GM12878 (cell line): ENCODE data around the gene UNC45A. TPM values are rescaled to one million over a fixed set of nuclear protein-coding genes. Genes with fewer than 3 reads are reported as not detected.

Experiments used
- ATAC-seq: fragments of 200-7000 bp; cut with Tn5 transposase; 3 replicates; pipeline ENCODE4 v1.9.1; 2020; ENCODE audit warnings: mild to moderate bottlenecking, moderate library complexity
- BruUV-seq: library from RNA; stranded (reverse); fragments of 400-500 nt; replicated peaks from 2 replicates; lab custom pipeline; 2021; lab: Mats Ljungman, UMichigan
- CTCF ChIA-PET: fragments of 300-600 bp; sonication (Branson Sonifier 250); formaldehyde crosslinking; extraction: SDS; loops from one replicate; lab custom pipeline; 2021; ENCODE audit warnings: inconsistent platforms; lab: Yijun Ruan, JAX
- POLR2A ChIA-PET: fragments of 350-600 bp; formaldehyde crosslinking; extraction: SDS; loops from one replicate; lab custom pipeline; 2021; ENCODE audit warnings: inconsistent platforms; lab: Charles Lee
- RAD21 ChIA-PET: fragments of 300-600 bp; sonication (Branson Sonifier 250); formaldehyde crosslinking; loops from one replicate; lab custom pipeline; 2023; ENCODE audit warnings: antibody characterized with exemption; ENCODE audit not compliant: unreplicated experiment; lab: Charles Lee
- SMC1A ChIA-PET: fragments of 300-600 bp; sonication (Branson Sonifier 250); formaldehyde crosslinking; loops from one replicate; lab custom pipeline; 2023; ENCODE audit not compliant: unreplicated experiment, uncharacterized antibody; lab: Charles Lee
- DNase-seq: peaks from one replicate; pipeline ENCODE4 v3.0.0-alpha.2; 2011; ENCODE audit warnings: low read depth, low spot score
- FAIRE-seq: peaks from 3 replicates; lab custom pipeline; 2011; peaks lifted over from hg19 to GRCh38; lab: Jason Lieb, UNC
- H2AFZ ChIP-seq: 2 replicates; pipeline ENCODE4 v1.6.0; 2011; ENCODE audit warnings: low read depth, low read length, control low read depth; ENCODE audit not compliant: control insufficient read depth
- H3K27ac ChIP-seq: 2 replicates; pipeline ENCODE4 v1.5.1; 2011; ENCODE audit warnings: control low read depth; ENCODE audit not compliant: control insufficient read depth, insufficient read depth
- H3K27me3 ChIP-seq, 2 experiments: replicated peaks in 1 of 2; 2 replicates each; pipeline versions ENCODE4 v1.6.0 to v1.6.1; 2011; ENCODE audit warnings: low read length in 1 of 2; ENCODE audit not compliant: control insufficient read depth in 2 of 2, insufficient read depth in 2 of 2
- H3K36me3 ChIP-seq, 2 experiments: 2 replicates each; pipeline ENCODE4 v1.5.1; 2011; ENCODE audit warnings: low read length in 1 of 2; ENCODE audit not compliant: control insufficient read depth in 2 of 2, insufficient read depth in 2 of 2
- H3K4me1 ChIP-seq: 2 replicates; pipeline ENCODE4 v1.6.1; 2011; ENCODE audit warnings: mild to moderate bottlenecking, low read length, moderate library complexity, mixed read lengths; ENCODE audit not compliant: control insufficient read depth, insufficient read depth
- H3K4me2 ChIP-seq: 2 replicates; pipeline ENCODE4 v1.6.0; 2011; ENCODE audit warnings: control low read depth; ENCODE audit not compliant: control insufficient read depth, insufficient read depth
- H3K4me3 ChIP-seq: fragments of 200-600 bp; sonication (generic); 2 replicates; pipeline ENCODE4 v1.5.1; 2016
- H3K79me2 ChIP-seq: 2 replicates; pipeline ENCODE4 v1.6.0; 2011; ENCODE audit warnings: low read length; ENCODE audit not compliant: control insufficient read depth, insufficient read depth
- H3K9ac ChIP-seq: 2 replicates; pipeline ENCODE4 v1.8.0; 2011; ENCODE audit warnings: low read length, control low read depth, mixed read lengths; ENCODE audit not compliant: control insufficient read depth, insufficient read depth
- H3K9me3 ChIP-seq: replicated peaks from 3 replicates; pipeline ENCODE4 v1.5.1; 2011; ENCODE audit warnings: mild to moderate bottlenecking, low read length; ENCODE audit not compliant: control insufficient read depth, insufficient read depth
- H4K20me1 ChIP-seq: 2 replicates; pipeline ENCODE4 v1.6.0; 2011; ENCODE audit not compliant: control insufficient read depth, insufficient read depth
- BMI1 ChIP-seq: fragments of 450-650 bp; IDR thresholded peaks from 2 replicates; pipeline ENCODE4 v1.6.1; 2016; ENCODE audit warnings: mild to moderate bottlenecking, moderate library complexity, borderline replicate concordance
- CBX5 ChIP-seq: sonication (generic); IDR thresholded peaks from 2 replicates; pipeline ENCODE4 v1.6.1; 2016; ENCODE audit warnings: low read depth, moderate library complexity, mild to moderate bottlenecking, inconsistent platforms
- ESRRA ChIP-seq: IDR thresholded peaks from 2 replicates; pipeline ENCODE4 v1.6.1; 2012; ENCODE audit warnings: mild to moderate bottlenecking, low read length, improper control_type of control experiment
- MXI1 ChIP-seq: fragments of 150-350 bp; IDR thresholded peaks from 2 replicates; pipeline ENCODE4 v1.6.1; 2011; ENCODE audit warnings: low read depth, mild to moderate bottlenecking, inconsistent platforms, low read length, improper control_type of control experiment
- NFXL1 ChIP-seq: fragments of 450-650 bp; IDR thresholded peaks from 2 replicates; pipeline ENCODE4 v1.6.1; 2017; ENCODE audit warnings: antibody characterized with exemption, mild to moderate bottlenecking, borderline replicate concordance
- NR2C1 ChIP-seq: fragments of 450-650 bp; IDR thresholded peaks from 2 replicates; pipeline ENCODE4 v1.6.1; 2017; ENCODE audit warnings: antibody characterized with exemption, mild to moderate bottlenecking, moderate library complexity
- NR2C2 ChIP-seq: IDR thresholded peaks from 2 replicates; pipeline ENCODE4 v1.6.1; 2011; ENCODE audit warnings: borderline replicate concordance, low read depth; ENCODE audit not compliant: control insufficient read depth, insufficient read length
- RAD51 ChIP-seq: fragments of 450-650 bp; IDR thresholded peaks from 2 replicates; pipeline ENCODE4 v1.6.1; 2016; ENCODE audit warnings: moderate library complexity, mild to moderate bottlenecking, inconsistent platforms
- RFX5 ChIP-seq: IDR thresholded peaks from 2 replicates; pipeline ENCODE4 v1.6.1; 2011; ENCODE audit warnings: low read depth, low read length, improper control_type of control experiment
- SMAD5 ChIP-seq: IDR thresholded peaks from 2 replicates; pipeline ENCODE4 v1.6.1; 2016; ENCODE audit warnings: antibody characterized with exemption, low read depth
- SREBF2 ChIP-seq: IDR thresholded peaks from 2 replicates; pipeline ENCODE4 v1.6.1; 2012; ENCODE audit warnings: mild to moderate bottlenecking, low read length
- SUPT20H ChIP-seq: IDR thresholded peaks from 2 replicates; pipeline ENCODE4 v1.6.1; 2011; ENCODE audit warnings: low read depth, mild to moderate bottlenecking, low read length, moderate library complexity, borderline replicate concordance; ENCODE audit not compliant: control insufficient read depth
- SUZ12 ChIP-seq: fragments of 200-600 bp; sonication (generic); IDR thresholded peaks from one replicate; pipeline ENCODE4 v1.6.1; 2018; ENCODE audit warnings: antibody characterized with exemption, mild to moderate bottlenecking; ENCODE audit not compliant: unreplicated experiment
- ZNF24 ChIP-seq: fragments of 450-650 bp; IDR thresholded peaks from 2 replicates; pipeline ENCODE4 v1.6.1; 2017; ENCODE audit warnings: antibody characterized with exemption, mild to moderate bottlenecking
- WGBS: methylation state at CpG from one replicate; pipeline ENCODE4 v1.1.6; 2016; ENCODE audit warnings: low lambda C conversion rate; ENCODE audit not compliant: insufficient replicate concordance, insufficient coverage; ENCODE audit errors: missing lambda C conversion rate; 5-methylcytosine and 5-hydroxymethylcytosine counted together
- in situ Hi-C: fragments of 300-500 bp; cut with MboI; formaldehyde crosslinking; loops from 9 replicates; pipeline ENCODE4 v1.14.3; 2018; ENCODE audit warnings: mixed read lengths
- intact Hi-C: fragments of 100-400 bp; cut with micrococcal nuclease; formaldehyde crosslinking; loops from one replicate; pipeline ENCODE4 v1.14.2; 2022; ENCODE audit not compliant: unreplicated experiment
- polyA plus RNA-seq, 11 experiments: library from polyadenylated mRNA; depleted of rRNA in 4 of 11; unstranded in 6 of 11; stranded (reverse) in 5 of 11; fragments of >200 nt; fragmentation: Nextera tagmentation in 4 of 11; fragmentation: Illumina TruSeq in 1 of 11; extraction: Ambion mirVana in 4 of 11; extraction: Trizol in 1 of 11; gene quantifications; 1 replicate in 1 of 11; 2 replicates in 10 of 11; pipeline versions ENCODE4 v1.2.1 to v1.2.3, GENCODE V29; 2011 to 2016; ENCODE audit warnings: inconsistent platforms in 2 of 11, missing spikeins in 2 of 11, low read depth in 1 of 11
- total RNA-seq, 4 experiments: library from RNA; depleted of rRNA in 3 of 4; stranded (reverse); fragments of >200 nt in 3 of 4; fragmentation: Illumina TruSeq in 1 of 4; extraction: Trizol in 1 of 4; gene quantifications; 2 replicates each; pipeline versions ENCODE4 v1.2.1 to v1.2.3, GENCODE V29; 2013 to 2021
- TF ChIP-seq, protein P1 (sequence below): fragments of 450-650 bp; IDR thresholded peaks from 2 replicates; pipeline ENCODE4 v1.6.1; 2016; ENCODE audit warnings: mild to moderate bottlenecking
- TF ChIP-seq, protein P2 (sequence below): fragments of 450-650 bp; IDR thresholded peaks from 2 replicates; pipeline ENCODE4 v1.6.1; 2017; ENCODE audit warnings: mild to moderate bottlenecking
- TF ChIP-seq, protein P3 (sequence below): fragments of 450-650 bp; IDR thresholded peaks from 2 replicates; pipeline ENCODE4 v1.6.1; 2018; ENCODE audit warnings: mild to moderate bottlenecking, low read depth, moderate library complexity; ENCODE audit not compliant: partially characterized antibody

UNC45A gene
- total and polyA plus RNA-seq, 10 of the 15 experiments (the other 5 are each of a cell fraction or from before 2014, with no cell fraction given): 10.3 to 57.8 (median 40.5) TPM

DNA sequence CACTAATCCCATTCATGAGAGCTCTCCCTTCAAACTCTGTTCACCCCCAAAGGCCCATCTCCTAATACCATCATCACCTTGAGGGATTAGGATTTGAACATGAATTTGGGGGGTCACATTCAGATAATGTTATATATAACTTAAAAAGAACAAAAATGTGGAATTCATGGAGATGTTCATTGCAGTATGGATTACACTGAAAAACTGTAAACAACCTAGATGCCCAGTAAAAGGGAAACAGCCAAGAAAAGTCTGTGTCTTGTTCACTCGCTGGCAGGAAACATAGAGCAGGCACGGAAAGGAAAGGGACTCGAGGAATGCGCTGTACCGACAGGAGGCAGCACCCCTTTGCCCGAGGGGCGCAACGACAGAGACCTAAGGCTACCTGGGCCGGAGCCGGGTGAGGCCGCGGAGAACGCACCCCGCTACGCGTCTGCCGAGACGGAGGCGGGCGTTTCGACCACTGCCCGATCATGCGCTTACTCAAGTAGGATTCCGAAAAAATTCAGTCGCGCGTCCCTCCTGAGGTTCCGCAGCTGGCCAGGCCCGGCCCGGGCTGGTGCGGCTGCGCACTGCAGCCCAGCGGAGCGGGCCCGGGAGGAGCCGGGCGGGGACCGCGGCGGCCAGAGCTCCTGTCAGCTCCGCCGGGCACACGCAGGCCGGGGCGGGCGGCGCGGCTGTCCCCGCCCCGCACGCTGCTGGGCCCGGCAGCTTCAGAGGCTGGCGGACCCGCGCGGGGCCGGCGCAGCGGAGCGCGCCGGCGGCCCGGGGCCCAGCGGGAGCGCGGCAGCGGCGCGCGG, 32.8 kb upstream of the UNC45A start:
- CTCF ChIA-PET: interaction anchor here (0.6 to 15.1 kb wide), 12 partner anchors 11 to 366 kb away, joined by 3 to 480 read pairs (median 4); partner anchors contain the start of genes HDDC3 and UNC45A
- Histone ChIP-seq H3K79me2 (peaks cover 18% of the 10 kb centered on the region), H3K4me3 (peak overlapping the region; percentile 67), H3K27me3 (no peaks in the 10 kb centered on the region), H3K36me3 (peaks cover 17 to 23% of the 10 kb centered on the region in 2 experiments; a peak in 3 of 4 replicates), H3K4me1 (peaks cover 20% of the 10 kb centered on the region), H3K27ac (peak overlapping the region; percentile 62), H2AFZ (peak overlapping the region; percentile 54), H3K4me2 (peak overlapping the region; percentile 46), H4K20me1 (no peaks in the 10 kb centered on the region; the same call in 1 of the 2 replicates), H3K9ac (peak overlapping the region; percentile 54), H3K9me3 (no peaks in the 10 kb centered on the region)
- intact Hi-C loops: loop anchor here (1.0 to 2.0 kb wide), 2 partner anchors 21 to 32 kb away; no protein-coding TSS in a partner anchor
- WGBS: under 1% methylated on average over 45 of the region's 71 CpGs
- FAIRE-seq: no peak
- in situ Hi-C loops: no loop called here
- RAD21 ChIA-PET: interaction anchor here (0.5 to 9.2 kb wide), 7 partner anchors 16 to 582 kb away, joined by 3 to 193 read pairs (median 6); partner anchors contain the start of genes HDDC3, RCCD1 and UNC45A
- POLR2A ChIA-PET: interaction anchor here (0.5 to 7.6 kb wide), 5 partner anchors 22 to 452 kb away, joined by 3 to 113 read pairs (median 4); partner anchors contain the start of genes HDDC3 and UNC45A
- SMC1A ChIA-PET: interaction anchor here (0.6 to 12.3 kb wide), 9 partner anchors 16 to 187 kb away, joined by 3 to 225 read pairs (median 3); partner anchors contain the start of genes HDDC3 and UNC45A
- no TSS peak for BruUV-seq
- DNase-seq: peak; percentile 59
- peak; percentile 87 for ATAC-seq
- no peak for TF ChIP-seq ZNF24
- no peak for TF ChIP-seq RFX5
- TF ChIP-seq SMAD5: no peak
- no peak for TF ChIP-seq BMI1
- TF ChIP-seq RAD51: no peak
- no peak for TF ChIP-seq NFXL1
- TF ChIP-seq SUZ12: no peak
- TF ChIP-seq, protein P1, sequence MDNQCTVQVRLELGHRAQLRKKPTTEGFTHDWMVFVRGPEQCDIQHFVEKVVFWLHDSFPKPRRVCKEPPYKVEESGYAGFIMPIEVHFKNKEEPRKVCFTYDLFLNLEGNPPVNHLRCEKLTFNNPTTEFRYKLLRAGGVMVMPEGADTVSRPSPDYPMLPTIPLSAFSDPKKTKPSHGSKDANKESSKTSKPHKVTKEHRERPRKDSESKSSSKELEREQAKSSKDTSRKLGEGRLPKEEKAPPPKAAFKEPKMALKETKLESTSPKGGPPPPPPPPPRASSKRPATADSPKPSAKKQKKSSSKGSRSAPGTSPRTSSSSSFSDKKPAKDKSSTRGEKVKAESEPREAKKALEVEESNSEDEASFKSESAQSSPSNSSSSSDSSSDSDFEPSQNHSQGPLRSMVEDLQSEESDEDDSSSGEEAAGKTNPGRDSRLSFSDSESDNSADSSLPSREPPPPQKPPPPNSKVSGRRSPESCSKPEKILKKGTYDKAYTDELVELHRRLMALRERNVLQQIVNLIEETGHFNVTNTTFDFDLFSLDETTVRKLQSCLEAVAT: peak; percentile 59; the same call in 1 of the 2 replicates
- TF ChIP-seq, protein P2, sequence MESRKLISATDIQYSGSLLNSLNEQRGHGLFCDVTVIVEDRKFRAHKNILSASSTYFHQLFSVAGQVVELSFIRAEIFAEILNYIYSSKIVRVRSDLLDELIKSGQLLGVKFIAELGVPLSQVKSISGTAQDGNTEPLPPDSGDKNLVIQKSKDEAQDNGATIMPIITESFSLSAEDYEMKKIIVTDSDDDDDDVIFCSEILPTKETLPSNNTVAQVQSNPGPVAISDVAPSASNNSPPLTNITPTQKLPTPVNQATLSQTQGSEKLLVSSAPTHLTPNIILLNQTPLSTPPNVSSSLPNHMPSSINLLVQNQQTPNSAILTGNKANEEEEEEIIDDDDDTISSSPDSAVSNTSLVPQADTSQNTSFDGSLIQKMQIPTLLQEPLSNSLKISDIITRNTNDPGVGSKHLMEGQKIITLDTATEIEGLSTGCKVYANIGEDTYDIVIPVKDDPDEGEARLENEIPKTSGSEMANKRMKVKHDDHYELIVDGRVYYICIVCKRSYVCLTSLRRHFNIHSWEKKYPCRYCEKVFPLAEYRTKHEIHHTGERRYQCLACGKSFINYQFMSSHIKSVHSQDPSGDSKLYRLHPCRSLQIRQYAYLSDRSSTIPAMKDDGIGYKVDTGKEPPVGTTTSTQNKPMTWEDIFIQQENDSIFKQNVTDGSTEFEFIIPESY: no peak
- no peak for TF ChIP-seq NR2C2
- no peak for TF ChIP-seq SUPT20H
- no peak for TF ChIP-seq ESRRA
- TF ChIP-seq, protein P3, sequence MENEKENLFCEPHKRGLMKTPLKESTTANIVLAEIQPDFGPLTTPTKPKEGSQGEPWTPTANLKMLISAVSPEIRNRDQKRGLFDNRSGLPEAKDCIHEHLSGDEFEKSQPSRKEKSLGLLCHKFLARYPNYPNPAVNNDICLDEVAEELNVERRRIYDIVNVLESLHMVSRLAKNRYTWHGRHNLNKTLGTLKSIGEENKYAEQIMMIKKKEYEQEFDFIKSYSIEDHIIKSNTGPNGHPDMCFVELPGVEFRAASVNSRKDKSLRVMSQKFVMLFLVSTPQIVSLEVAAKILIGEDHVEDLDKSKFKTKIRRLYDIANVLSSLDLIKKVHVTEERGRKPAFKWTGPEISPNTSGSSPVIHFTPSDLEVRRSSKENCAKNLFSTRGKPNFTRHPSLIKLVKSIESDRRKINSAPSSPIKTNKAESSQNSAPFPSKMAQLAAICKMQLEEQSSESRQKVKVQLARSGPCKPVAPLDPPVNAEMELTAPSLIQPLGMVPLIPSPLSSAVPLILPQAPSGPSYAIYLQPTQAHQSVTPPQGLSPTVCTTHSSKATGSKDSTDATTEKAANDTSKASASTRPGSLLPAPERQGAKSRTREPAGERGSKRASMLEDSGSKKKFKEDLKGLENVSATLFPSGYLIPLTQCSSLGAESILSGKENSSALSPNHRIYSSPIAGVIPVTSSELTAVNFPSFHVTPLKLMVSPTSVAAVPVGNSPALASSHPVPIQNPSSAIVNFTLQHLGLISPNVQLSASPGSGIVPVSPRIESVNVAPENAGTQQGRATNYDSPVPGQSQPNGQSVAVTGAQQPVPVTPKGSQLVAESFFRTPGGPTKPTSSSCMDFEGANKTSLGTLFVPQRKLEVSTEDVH: peak; percentile 30
- TF ChIP-seq CBX5: 0 out of 2 replicates have a peak, but pooled peaks have one; percentile 26
- no peak for TF ChIP-seq SREBF2
- 0 out of 2 replicates have a peak, but pooled peaks have one; percentile 9 for TF ChIP-seq MXI1
- TF ChIP-seq NR2C1: no peak
